Measurements from ENCODE around the gene SLC27A5. TPM values are rescaled to one million over a fixed set of nuclear protein-coding genes. Genes with fewer than 3 reads are reported as not detected.
A peak's percentile ranks its signal among the peaks of the same experiment; 100 is the strongest.
"Not testable (repeated sequence)": the region's sequence is repeated elsewhere in the genome, so short reads cannot be mapped to it uniquely, and the experiment has no call there.

Gene SLC27A5
- total RNA-seq, 1 experiment from 2014 or later = 24.9 TPM

GRCh38 chr19:58544591-58545285, 32.9 kb upstream of the SLC27A5 start:
- H3K36me3 ChIP-seq (ENCODE audit: insufficient read depth, low read length, poor library complexity, severe bottlenecking) = peaks cover 51% of the 10 kb centered on the region
- intact Hi-C loops (cut with micrococcal nuclease; ENCODE audit: unreplicated experiment) = no loop called here
- ChIA-PET POLR2A (ENCODE audit: low non-redundant PET) (interaction anchor here (1.2 kb wide), 1 partner anchor 10 kb away, joined by 7 read pairs; the partner anchor contains the start of gene CHMP2A), CTCF (interaction anchor here (0.6 to 1.5 kb wide), 3 partner anchors 25 to 30 kb away, joined by 3 to 9 read pairs (median 6); partner anchors contain the start of gene ZBTB45)
- peaks cover 13% of the 10 kb centered on the region for H3K4me1 ChIP-seq (ENCODE audit: insufficient read depth, low read length, poor library complexity, severe bottlenecking)
- peak overlapping the region; percentile 100 for H3K4me3 ChIP-seq (ENCODE audit: low read depth, low read length, poor library complexity, severe bottlenecking)
- BruUV-seq (replicated peaks) = no TSS peak
- H3K27ac ChIP-seq (ENCODE audit: low read depth, low read length, poor library complexity, severe bottlenecking) = peak overlapping the region; percentile 85
- H3K27me3 ChIP-seq (replicated peaks; ENCODE audit: insufficient read depth, low read depth, low read length, poor library complexity) = no peaks in the 10 kb centered on the region
- TF ChIP-seq CTCF (conservative IDR thresholded peaks at IDR 0.05; ENCODE audit: low read depth, low read length) (no peak), EZH2 (IDR thresholded peaks at IDR 0.05; ENCODE audit: borderline replicate concordance, low read depth, low read length, poor library complexity, severe bottlenecking) (no peak)
- peak; percentile 73 for DNase-seq (ENCODE audit: low spot score)
- H3K9me3 ChIP-seq (ENCODE audit: low read depth, low read length, poor library complexity, severe bottlenecking) = no peaks in the 10 kb centered on the region

- Histone ChIP-seq H3K4me1 (ENCODE audit: insufficient read depth, low read length, poor library complexity, severe bottlenecking) (peaks cover 13% of the 10 kb centered on the region), H3K36me3 (ENCODE audit: insufficient read depth, low read length, poor library complexity, severe bottlenecking) (peaks cover 43% of the 10 kb centered on the region), H3K9me3 (ENCODE audit: low read depth, low read length, poor library complexity, severe bottlenecking) (no peaks in the 10 kb centered on the region), H3K27ac (ENCODE audit: low read depth, low read length, poor library complexity, severe bottlenecking) (peak within 1 kb of the TSS; percentile 85), H3K27me3 (replicated peaks; ENCODE audit: insufficient read depth, low read depth, low read length, poor library complexity) (no peaks in the 10 kb centered on the region), H3K4me3 (ENCODE audit: low read depth, low read length, poor library complexity, severe bottlenecking) (peak within 1 kb of the TSS; percentile 100)
- POLR2A ChIA-PET (ENCODE audit: low non-redundant PET) = interaction anchor here (0.6 to 1.2 kb wide), 2 partner anchors 10 to 31 kb away, joined by 7 to 10 read pairs; partner anchors contain the start of gene CHMP2A
- DNase-seq (ENCODE audit: low spot score) = peak; percentile 100
- CTCF ChIA-PET = interaction anchor here (0.6 to 1.5 kb wide), 3 partner anchors 25 to 29 kb away, joined by 3 to 9 read pairs (median 6); partner anchors contain the start of gene ZBTB45
- intact Hi-C loops (cut with micrococcal nuclease; ENCODE audit: unreplicated experiment) = no loop called here
- no peak for TF ChIP-seq EZH2 (IDR thresholded peaks at IDR 0.05; ENCODE audit: borderline replicate concordance, low read depth, low read length, poor library complexity, severe bottlenecking)
- no peak for TF ChIP-seq CTCF (conservative IDR thresholded peaks at IDR 0.05; ENCODE audit: low read depth, low read length)
- TSS peak; percentile 76 for BruUV-seq (replicated peaks)
Observed at GRCh38 chr19:58543826-58544590, 32.2 kb upstream of the SLC27A5 start, which contains the start of gene TRIM28. TRIM28 (plus strand) TSS chr19:58544064; CDS start chr19:58544758, 694 bp downstream.

GRCh38 chr19:58542641-58543372, 31.0 kb upstream of the SLC27A5 start:
- H3K27me3 ChIP-seq (replicated peaks; ENCODE audit: insufficient read depth, low read depth, low read length, poor library complexity); H3K9me3 ChIP-seq (ENCODE audit: low read depth, low read length, poor library complexity, severe bottlenecking); intact Hi-C loops (cut with micrococcal nuclease; ENCODE audit: unreplicated experiment); H3K27ac ChIP-seq (ENCODE audit: low read depth, low read length, poor library complexity, severe bottlenecking); H3K4me3 ChIP-seq (ENCODE audit: low read depth, low read length, poor library complexity, severe bottlenecking); BruUV-seq (replicated peaks); POLR2A ChIA-PET (ENCODE audit: low non-redundant PET); DNase-seq (ENCODE audit: low spot score): not testable (repeated sequence)
- CTCF ChIA-PET = interaction anchor here (1.4 to 1.5 kb wide), 2 partner anchors 23 to 25 kb away, joined by 3 to 9 read pairs; partner anchors contain the start of gene ZBTB45
- Histone ChIP-seq H3K4me1 (ENCODE audit: insufficient read depth, low read length, poor library complexity, severe bottlenecking) (peaks cover 21% of the 10 kb centered on the region), H3K36me3 (ENCODE audit: insufficient read depth, low read length, poor library complexity, severe bottlenecking) (peaks cover 31% of the 10 kb centered on the region)

GRCh38 chr19:58539169-58539559, 27.4 kb upstream of the SLC27A5 start:
- DNase-seq (ENCODE audit: low spot score); H3K9me3 ChIP-seq (ENCODE audit: low read depth, low read length, poor library complexity, severe bottlenecking); BruUV-seq (replicated peaks); H3K4me3 ChIP-seq (ENCODE audit: low read depth, low read length, poor library complexity, severe bottlenecking); H3K27ac ChIP-seq (ENCODE audit: low read depth, low read length, poor library complexity, severe bottlenecking); H3K4me1 ChIP-seq (ENCODE audit: insufficient read depth, low read length, poor library complexity, severe bottlenecking); CTCF ChIA-PET; intact Hi-C loops (cut with micrococcal nuclease; ENCODE audit: unreplicated experiment); H3K27me3 ChIP-seq (replicated peaks; ENCODE audit: insufficient read depth, low read depth, low read length, poor library complexity); H3K36me3 ChIP-seq (ENCODE audit: insufficient read depth, low read length, poor library complexity, severe bottlenecking); POLR2A ChIA-PET (ENCODE audit: low non-redundant PET): not testable (repeated sequence)

Data from A673 (cell line).